Mucosa of descending colon (tissue), 3 donors: ENCODE results near the gene LMF1. TPM values are rescaled to one million over a fixed set of nuclear protein-coding genes. Genes with fewer than 3 reads are reported as not detected.

Experiments used
- ATAC-seq: fragments of 200-7000 bp; cut with Tn5 transposase; one replicate; pipeline ENCODE4 v1.9.1; 2020; ENCODE audit warnings: mild to moderate bottlenecking, moderate library complexity
- DNase-seq, 3 donors: peaks; one replicate each; pipeline ENCODE4 v3.0.0-alpha.2; 2020
- H3K36me3 ChIP-seq: fragments of 200-600 bp; one replicate; pipeline ENCODE4 v1.8.0; 2021; ENCODE audit warnings: low read depth, mild to moderate bottlenecking
- H3K4me1 ChIP-seq: fragments of 200-600 bp; one replicate; pipeline ENCODE4 v1.8.0; 2021; ENCODE audit warnings: low read depth, mild to moderate bottlenecking
- H3K4me3 ChIP-seq: fragments of 200-600 bp; one replicate; pipeline ENCODE4 v1.8.0; 2021; ENCODE audit warnings: mild to moderate bottlenecking
- H3K9me3 ChIP-seq: fragments of 200-600 bp; one replicate; pipeline ENCODE4 v1.8.0; 2021; ENCODE audit warnings: mild to moderate bottlenecking
- CTCF ChIP-seq: fragments of 200-600 bp; IDR thresholded peaks from one replicate; pipeline ENCODE4 v1.8.0; 2022; ENCODE audit warnings: antibody characterized with exemption, mild to moderate bottlenecking
- intact Hi-C, 2 donors: fragments of 100-400 bp; cut with DNase I in 1 of 2; cut with micrococcal nuclease in 1 of 2; formaldehyde crosslinking; loops; one replicate each; pipeline versions ENCODE4 v1.11.0 to v1.11.1; 2022; cut with DNase I, micrococcal nuclease
- total RNA-seq, 3 donors: library from RNA; stranded (reverse); fragmentation: NEBNext Ultra II Directional in 2 of 3; extraction: Animal tissue kit (Norgen Biotek cat#: 25700) in 2 of 3; gene quantifications; one replicate each; pipeline versions ENCODE4 v1.2.1 to v1.2.4, GENCODE V29; 2021 to 2023
- donor health status: DM: no; HTN: no; CAD: no; lungs with moderate emphysema.
- donor health status: DM: no; HTN: no; CAD: no.
- donor health status: DM: no; HTN: yes; CAD: no.

LMF1 gene
- total RNA-seq, 3 donors from 2014 or later, result 16.4 to 26.5 (median 25.1) TPM

- no peak for ATAC-seq
- no peak for DNase-seq
- H3K36me3 ChIP-seq, result no peaks in the 10 kb centered on the region
- H3K4me1 ChIP-seq, result no peaks in the 10 kb centered on the region
- H3K9me3 ChIP-seq, result no peaks in the 10 kb centered on the region
- intact Hi-C loops, result no loop called here
- no peak for TF ChIP-seq CTCF
- H3K4me3 ChIP-seq, result no peak overlapping the region
Observed at GRCh38 chr16:926715-927114, 44.1 kb downstream of the LMF1 start.

GRCh38 chr16:924806-925205 lies 46.0 kb downstream of the LMF1 start:
- H3K36me3 ChIP-seq, result no peaks in the 10 kb centered on the region
- no peaks in the 10 kb centered on the region for H3K4me1 ChIP-seq
- intact Hi-C loops, result no loop called here
- TF ChIP-seq CTCF, result no peak
- no peaks in the 10 kb centered on the region for H3K9me3 ChIP-seq
- no peak overlapping the region for H3K4me3 ChIP-seq
- DNase-seq (peak in 1 of 3 donors; percentile 33), ATAC-seq (no peak)

GRCh38 chr16:924063-924462 lies 46.7 kb downstream of the LMF1 start:
- DNase-seq (no peak), ATAC-seq (no peak)
- TF ChIP-seq CTCF, result no peak

GRCh38 chr16:923184-923583 lies 47.6 kb downstream of the LMF1 start:
- intact Hi-C loops, result no loop called here
- H3K4me3 ChIP-seq, result no peak overlapping the region
- H3K4me1 ChIP-seq, result no peaks in the 10 kb centered on the region
- H3K9me3 ChIP-seq, result no peaks in the 10 kb centered on the region
- no peaks in the 10 kb centered on the region for H3K36me3 ChIP-seq
- ATAC-seq (no peak), DNase-seq (peak in 1 of 3 donors; percentile 10)
- no peak for TF ChIP-seq CTCF

More at GRCh38 chr16:924063-924462, 46.7 kb downstream of the LMF1 start:
- H3K36me3 ChIP-seq, result no peaks in the 10 kb centered on the region
- H3K4me1 ChIP-seq, result no peaks in the 10 kb centered on the region
- no peak overlapping the region for H3K4me3 ChIP-seq
- no peaks in the 10 kb centered on the region for H3K9me3 ChIP-seq
- intact Hi-C loops, result no loop called here

GRCh38 chr16:922051-922450 lies 48.7 kb downstream of the LMF1 start:
- Histone ChIP-seq H3K36me3 (no peaks in the 10 kb centered on the region), H3K4me3 (no peak overlapping the region), H3K9me3 (no peaks in the 10 kb centered on the region), H3K4me1 (no peaks in the 10 kb centered on the region)
- intact Hi-C loops, result no loop called here
- ATAC-seq (no peak), DNase-seq (peak in 1 of 3 donors; percentile 31)
- TF ChIP-seq CTCF, result no peak

- no peak for TF ChIP-seq CTCF
- intact Hi-C loops, result no loop called here
- Histone ChIP-seq H3K4me1 (no peaks in the 10 kb centered on the region), H3K36me3 (no peaks in the 10 kb centered on the region), H3K4me3 (no peak overlapping the region), H3K9me3 (no peaks in the 10 kb centered on the region)
- DNase-seq (peak in 1 of 3 donors; percentile 32), ATAC-seq (no peak)
Observed at GRCh38 chr16:921321-921905, 49.4 kb downstream of the LMF1 start.
